Peyer's patch (tissue), 4 donors: ENCODE data around the gene PRR20G.

ENCODE experiments used
- CTCF ChIP-seq, 6 experiments: fragments of 450-650 bp in 4 of 6; fragments of 200-600 bp in 2 of 6; sonication (generic) in 1 of 6; IDR thresholded peaks; one replicate each; pipeline ENCODE4 v1.5.1; 2017 to 2019; ENCODE audit warnings: antibody characterized with exemption in 6 of 6, mild to moderate bottlenecking in 3 of 6, moderate library complexity in 1 of 6
- POLR2A ChIP-seq, 2 donors: fragments of 450-650 bp; IDR thresholded peaks; one replicate each; pipeline ENCODE4 v1.5.1; 2017; ENCODE audit warnings: antibody characterized with exemption in 2 of 2, mild to moderate bottlenecking in 2 of 2, moderate library complexity in 2 of 2

DNA sequence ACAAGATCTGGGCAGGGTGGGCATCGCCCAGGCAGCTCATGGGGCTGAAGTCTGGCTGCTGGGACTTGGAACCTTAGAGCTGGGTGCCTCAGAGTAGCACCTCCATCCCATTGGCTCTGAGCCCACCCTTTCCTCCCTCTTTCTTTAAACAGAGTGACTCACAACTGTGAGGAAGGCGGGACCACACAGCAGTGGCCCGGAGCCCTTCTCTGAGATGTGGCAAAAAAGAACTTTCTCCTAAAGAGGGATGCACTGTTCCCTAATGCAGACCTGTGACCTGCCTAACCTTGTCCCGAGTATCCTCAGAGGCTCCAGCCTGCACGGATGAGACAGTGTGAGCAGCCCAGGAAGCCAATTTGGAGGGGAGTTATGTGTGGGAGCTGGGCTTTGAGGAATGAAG lies 23.6 kb downstream of the PRR20G start:
- TF ChIP-seq POLR2A (IDR thresholded peaks at IDR 0.05), result no peak
- no peak for TF ChIP-seq CTCF (IDR thresholded peaks at IDR 0.05)
